Fibroblast of pulmonary artery (primary cell): ENCODE data around the gene P2RX6.

Source experiments
- DNase-seq: peaks from one replicate; pipeline ENCODE4 v3.0.0-alpha.2; 2010; ENCODE audit warnings: low read depth
- H3K4me3 ChIP-seq: replicated peaks from 2 replicates; pipeline ENCODE4 v1.5.1; 2011; ENCODE audit warnings: low read depth, mild to moderate bottlenecking, control low read depth, low read length, moderate library complexity
- CTCF ChIP-seq: IDR thresholded peaks from 2 replicates; pipeline ENCODE4 v1.5.1; 2011; ENCODE audit warnings: mild to moderate bottlenecking, control low read depth, low read length, inconsistent platforms; ENCODE audit errors: missing control alignments

P2RX6 gene

GRCh38 chr22:21030621-21031544, 15.9 kb downstream of the P2RX6 start:
- no peak for TF ChIP-seq CTCF
- DNase-seq = no peak
- H3K4me3 ChIP-seq = no peak overlapping the region

- TF ChIP-seq CTCF = no peak
- DNase-seq = no peak
- no peak overlapping the region for H3K4me3 ChIP-seq
These were observed 16.6 kb downstream of the P2RX6 start for GRCh38 chr22:21031545-21032036.

- H3K4me3 ChIP-seq = no peak within 1 kb of the TSS
- DNase-seq = no peak
- no peak for TF ChIP-seq CTCF
These were observed 17.3 kb downstream of the P2RX6 start, which contains the start of gene SLC7A4 for GRCh38 chr22:21032037-21032867. TSS of gene SLC7A4 (minus strand) at chr22:21032561. CDS start at chr22:21031812, 749 bp downstream.

GRCh38 chr22:21032868-21033688, 18.1 kb downstream of the P2RX6 start:
- TF ChIP-seq CTCF = no peak
- H3K4me3 ChIP-seq = no peak overlapping the region
- DNase-seq = no peak

- no peak for DNase-seq
- no peak overlapping the region for H3K4me3 ChIP-seq
- no peak for TF ChIP-seq CTCF
These were observed 18.9 kb downstream of the P2RX6 start for GRCh38 chr22:21033895-21034294.

- no peak overlapping the region for H3K4me3 ChIP-seq
- no peak for DNase-seq
These were observed 20.0 kb downstream of the P2RX6 start for GRCh38 chr22:21034989-21035388.

More at GRCh38 chr22:21034989-21035388, 20.0 kb downstream of the P2RX6 start:
- no peak for TF ChIP-seq CTCF
